Ovary (tissue), 9 donors: ENCODE measurements around the gene SLBP. TPM values are rescaled to one million over a fixed set of nuclear protein-coding genes. Genes with fewer than 3 reads are reported as not detected.

Source experiments
- DNase-seq, 5 donors: peaks; one replicate each; pipeline ENCODE4 v3.0.0-alpha.2; 2019 to 2020
- H3K27ac ChIP-seq, 2 donors: fragments of 200-600 bp; one replicate each; pipeline versions ENCODE4 v1.5.1 to v1.8.0; 2019 to 2022
- H3K27me3 ChIP-seq: fragments of 200-600 bp; one replicate; pipeline ENCODE4 v1.8.0; 2022
- H3K36me3 ChIP-seq: fragments of 200-600 bp; sonication (generic); one replicate; pipeline ENCODE4 v1.5.1; 2019
- H3K4me1 ChIP-seq: one replicate; pipeline ENCODE4 v1.8.1; 2013; ENCODE audit warnings: mild to moderate bottlenecking, moderate library complexity; ENCODE audit not compliant: insufficient read depth
- H3K4me3 ChIP-seq: fragments of 200-600 bp; sonication (generic); one replicate; pipeline ENCODE4 v1.5.1; 2017
- H3K9me3 ChIP-seq, 2 donors: fragments of 200-600 bp in 1 of 2; sonication (generic) in 1 of 2; one replicate each; pipeline versions ENCODE4 v1.5.1 to v1.8.1; 2013 to 2019; ENCODE audit warnings: mild to moderate bottlenecking in 1 of 2, moderate library complexity in 1 of 2
- EP300 ChIP-seq: sonication (generic); formaldehyde crosslinking; IDR thresholded peaks from one replicate; pipeline ENCODE4 v1.6.1; 2017; ENCODE audit warnings: antibody characterized with exemption
- POLR2A ChIP-seq: fragments of 450-650 bp; IDR thresholded peaks from one replicate; pipeline ENCODE4 v1.6.1; 2017; ENCODE audit warnings: antibody characterized with exemption, mild to moderate bottlenecking, moderate library complexity
- whole genome bisulfite sequencing, 3 donors: extraction: QIAGEN DNeasy Blood & Tissue Kit in 1 of 3; methylation state at CpG; one replicate each; pipeline versions ENCODE4 v1.1.5 to v1.1.7; 2013 to 2017; 5-methylcytosine and 5-hydroxymethylcytosine counted together
- intact Hi-C, 4 donors: fragments of 100-400 bp; cut with DNase I; formaldehyde crosslinking; loops; one replicate each; pipeline versions ENCODE4 v1.11.0 to v1.15.1; 2022 to 2023
- polyA plus RNA-seq, 2 donors: library from polyadenylated mRNA; stranded (reverse); fragments of 200-250 nt in 1 of 2; fragments of 350-450 nt in 1 of 2; fragmentation: Illumina TruSeq in 1 of 2; extraction: RNeasy Lipid Tissue Mini Kit (QIAGEN cat#74804) in 1 of 2; gene quantifications; one replicate each; pipeline ENCODE4 v1.2.3, GENCODE V29; 2013 to 2014
- total RNA-seq, 7 donors: library from RNA; depleted of rRNA in 2 of 7; stranded (reverse); fragments of >200 nt in 2 of 7; fragmentation: NEBNext Ultra II Directional in 3 of 7; extraction: Animal tissue kit (Norgen Biotek cat#: 25700) in 3 of 7; gene quantifications; one replicate each; pipeline versions ENCODE4 v1.1.0 to v1.2.4, GENCODE V29; 2016 to 2023
- TF ChIP-seq, protein P1 (sequence below), 3 donors: fragments of 450-650 bp in 2 of 3; fragments of 200-600 bp in 1 of 3; IDR thresholded peaks; one replicate each; pipeline versions ENCODE4 v1.5.1 to v1.8.0; 2016 to 2022; ENCODE audit warnings: antibody characterized with exemption in 3 of 3, mild to moderate bottlenecking in 1 of 3
- donor health status: DM: no; HTN: no; CAD: no; lungs with moderate emphysema.
- donor health status: DM: no; HTN: no; CAD: no.
- donor health status: Bipolar disorder and iron deficiency.
- donor health status: DM: yes; HTN: yes; CAD: no.
- donor health status: DM: no; HTN: no; CAD: no.
- donor health status: DM: yes; HTN: yes; CAD: no.

Gene SLBP
- total and polyA plus RNA-seq, 9 donors = 30.9 to 64.8 (median 36.7) TPM

DNA sequence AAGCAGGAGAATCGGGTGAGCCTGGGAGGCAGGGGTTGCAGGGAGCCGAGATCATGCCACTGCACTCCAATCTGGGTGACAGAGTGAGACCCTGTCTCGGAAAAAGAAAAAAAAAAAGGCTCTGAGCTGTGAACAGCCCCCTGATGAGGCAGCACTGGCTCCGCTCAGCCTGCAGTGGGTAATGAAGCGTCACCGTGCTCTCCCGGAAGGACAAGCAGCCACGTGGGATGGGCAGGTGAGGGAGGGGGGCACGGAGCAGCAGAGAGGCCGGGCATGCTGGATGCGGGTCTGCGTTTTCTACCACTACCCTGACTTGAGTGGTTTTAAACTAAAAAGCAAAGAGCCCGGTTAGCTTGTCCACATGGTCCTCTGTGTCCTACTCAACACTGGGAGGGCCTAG lies 24.7 kb upstream of the SLBP start:
- intact Hi-C loops = no loop called here
- H3K4me1 ChIP-seq = no peaks in the 10 kb centered on the region
- no peak overlapping the region for H3K4me3 ChIP-seq
- TF ChIP-seq, protein P1, sequence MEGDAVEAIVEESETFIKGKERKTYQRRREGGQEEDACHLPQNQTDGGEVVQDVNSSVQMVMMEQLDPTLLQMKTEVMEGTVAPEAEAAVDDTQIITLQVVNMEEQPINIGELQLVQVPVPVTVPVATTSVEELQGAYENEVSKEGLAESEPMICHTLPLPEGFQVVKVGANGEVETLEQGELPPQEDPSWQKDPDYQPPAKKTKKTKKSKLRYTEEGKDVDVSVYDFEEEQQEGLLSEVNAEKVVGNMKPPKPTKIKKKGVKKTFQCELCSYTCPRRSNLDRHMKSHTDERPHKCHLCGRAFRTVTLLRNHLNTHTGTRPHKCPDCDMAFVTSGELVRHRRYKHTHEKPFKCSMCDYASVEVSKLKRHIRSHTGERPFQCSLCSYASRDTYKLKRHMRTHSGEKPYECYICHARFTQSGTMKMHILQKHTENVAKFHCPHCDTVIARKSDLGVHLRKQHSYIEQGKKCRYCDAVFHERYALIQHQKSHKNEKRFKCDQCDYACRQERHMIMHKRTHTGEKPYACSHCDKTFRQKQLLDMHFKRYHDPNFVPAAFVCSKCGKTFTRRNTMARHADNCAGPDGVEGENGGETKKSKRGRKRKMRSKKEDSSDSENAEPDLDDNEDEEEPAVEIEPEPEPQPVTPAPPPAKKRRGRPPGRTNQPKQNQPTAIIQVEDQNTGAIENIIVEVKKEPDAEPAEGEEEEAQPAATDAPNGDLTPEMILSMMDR (IDR thresholded peaks at IDR 0.05) = no peak
- TF ChIP-seq POLR2A = no peak
- TF ChIP-seq EP300 = no peak
- H3K27me3 ChIP-seq = no peaks in the 10 kb centered on the region
- no peaks in the 10 kb centered on the region for H3K9me3 ChIP-seq
- no peaks in the 10 kb centered on the region for H3K36me3 ChIP-seq
- no peak for DNase-seq
- H3K27ac ChIP-seq = no peak overlapping the region
- WGBS, 3 donors = 94 to 97% (median 97%) methylated on average over 13 of the region's 13 CpGs

DNA sequence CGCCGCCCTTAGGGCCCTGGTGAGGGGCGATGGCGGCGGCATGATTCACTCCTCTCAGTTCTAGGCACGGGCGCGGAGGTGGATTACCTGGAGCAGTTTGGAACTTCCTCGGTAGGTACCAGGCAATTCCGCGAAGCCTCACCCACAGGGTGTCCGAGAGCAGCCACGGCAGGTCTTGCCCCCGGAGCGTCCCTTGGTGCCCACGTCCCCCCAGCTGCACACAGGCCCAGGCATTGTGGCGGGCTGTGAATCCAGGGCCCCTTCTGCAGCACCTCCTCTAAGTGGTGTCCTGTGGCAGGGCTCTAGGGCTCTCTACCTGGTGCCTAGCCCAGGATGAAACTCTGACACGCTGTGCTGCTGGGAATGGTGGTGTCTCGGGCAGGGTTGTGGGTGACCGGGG lies 23.1 kb upstream of the SLBP start:
- H3K27me3 ChIP-seq = no peaks in the 10 kb centered on the region
- TF ChIP-seq, protein P1 (IDR thresholded peaks at IDR 0.05) = no peak
- TF ChIP-seq POLR2A = no peak
- no peak for TF ChIP-seq EP300
- H3K36me3 ChIP-seq = no peaks in the 10 kb centered on the region
- no peaks in the 10 kb centered on the region for H3K4me1 ChIP-seq
- intact Hi-C loops = no loop called here
- no peak overlapping the region for H3K4me3 ChIP-seq
- H3K9me3 ChIP-seq = no peaks in the 10 kb centered on the region
- no peak for DNase-seq
- 89 to 96% (median 92%) methylated on average over 19 to 20 of the region's 20 CpGs for WGBS, 3 donors
- no peak overlapping the region for H3K27ac ChIP-seq

DNA sequence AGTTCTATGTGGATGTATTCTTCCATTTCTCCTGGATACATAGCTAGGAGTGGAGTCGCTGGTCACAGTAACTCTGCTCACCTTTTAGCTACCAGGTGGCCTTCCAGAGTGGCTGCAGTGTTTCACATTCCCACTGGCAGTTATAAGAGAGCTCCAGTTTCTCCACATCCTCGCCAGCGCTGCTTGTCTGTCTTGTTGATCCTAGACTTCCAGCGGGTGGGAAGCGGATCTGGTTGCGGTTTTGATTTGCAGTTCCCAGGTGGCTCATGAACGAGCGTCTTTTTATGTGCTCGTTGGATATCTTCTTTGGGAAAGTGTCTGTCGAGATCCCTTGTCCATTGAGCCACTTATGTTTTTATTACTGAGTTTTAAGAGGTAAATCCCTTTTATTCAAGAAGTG lies 20.8 kb upstream of the SLBP start:
- no peak for DNase-seq
- no peaks in the 10 kb centered on the region for H3K9me3 ChIP-seq
- H3K27ac ChIP-seq = no peak overlapping the region
- 92 to 93% (median 93%) methylated on average over 10 of the region's 10 CpGs for WGBS, 3 donors
- H3K27me3 ChIP-seq = no peaks in the 10 kb centered on the region
- no peaks in the 10 kb centered on the region for H3K36me3 ChIP-seq
- H3K4me3 ChIP-seq = no peak overlapping the region
- TF ChIP-seq EP300 (no peak), POLR2A (no peak)
- TF ChIP-seq, protein P1 (IDR thresholded peaks at IDR 0.05) = no peak
- H3K4me1 ChIP-seq = no peaks in the 10 kb centered on the region
- intact Hi-C loops = no loop called here

- intact Hi-C loops = no loop called here
- Histone ChIP-seq H3K4me3 (no peak overlapping the region), H3K27me3 (no peaks in the 10 kb centered on the region), H3K4me1 (no peaks in the 10 kb centered on the region), H3K9me3 (no peaks in the 10 kb centered on the region), H3K27ac (no peak overlapping the region), H3K36me3 (no peaks in the 10 kb centered on the region)
- TF ChIP-seq POLR2A (no peak), EP300 (no peak)
- TF ChIP-seq, protein P1 (IDR thresholded peaks at IDR 0.05) = no peak
- no peak for DNase-seq
- 89 to 98% (median 96%) methylated on average over 10 of the region's 10 CpGs for WGBS, 3 donors
Measured at GRCh38 chr4:1731180-1731579, 19.1 kb upstream of the SLBP start.
